ENCODE measurements around the gene SMYD3. TPM values are rescaled to one million over a fixed set of nuclear protein-coding genes. Genes with fewer than 3 reads are reported as not detected.

The SMYD3 gene
- total RNA-seq, 1 donor from 2014 or later = 80.8 TPM

- Histone ChIP-seq H3K9ac (ENCODE audit: low read length) (no peak overlapping the region), H4K20me1 (ENCODE audit: insufficient read depth, low read length) (no peaks in the 10 kb centered on the region), H3K79me2 (ENCODE audit: insufficient read depth, low read length) (no peaks in the 10 kb centered on the region), H3K4me1 (ENCODE audit: insufficient read depth, low read length) (peaks cover 25% of the 10 kb centered on the region), H3K27ac (ENCODE audit: low read depth, low read length) (no peak overlapping the region), H3K27me3 (ENCODE audit: insufficient read depth, low read length) (no peaks in the 10 kb centered on the region), H3K9me3 (ENCODE audit: insufficient read depth, low read depth, low read length) (no peaks in the 10 kb centered on the region), H3K4me3 (ENCODE audit: insufficient read depth, low read depth, low read length) (no peak overlapping the region), H2AFZ (ENCODE audit: low read depth, low read length) (no peak overlapping the region), H3K36me3 (ENCODE audit: insufficient read depth, low read length) (no peaks in the 10 kb centered on the region), H3K4me2 (ENCODE audit: low read length) (no peak overlapping the region)
- no peak for DNase-seq (ENCODE audit: low read depth)
- Mint-ChIP-seq H3K4me1 (ENCODE audit: low read depth, unreplicated experiment) (peaks cover 38% of the 10 kb centered on the region), H3K4me3 (ENCODE audit: unreplicated experiment) (no peak overlapping the region), H3K27ac (ENCODE audit: unreplicated experiment) (no peak overlapping the region), H3K36me3 (ENCODE audit: low read depth, unreplicated experiment) (peaks cover 31% of the 10 kb centered on the region), H3K9me3 (ENCODE audit: unreplicated experiment) (peaks cover 12% of the 10 kb centered on the region), H3K27me3 (ENCODE audit: low read depth, unreplicated experiment) (no peaks in the 10 kb centered on the region)
- TF ChIP-seq EZH2 (IDR thresholded peaks at IDR 0.05; ENCODE audit: insufficient read depth, low read length) = no peak
- TF ChIP-seq CTCF (IDR thresholded peaks at IDR 0.05; ENCODE audit: insufficient read depth, low read depth, low read length) = no peak
- FAIRE-seq = no peak
Measured at GRCh38 chr1:245853291-245853690, 653.8 kb downstream of the SMYD3 start.

- H3K27ac ChIP-seq (ENCODE audit: low read depth, low read length) = no peak overlapping the region
- Mint-ChIP-seq H3K9me3 (ENCODE audit: unreplicated experiment) (peaks cover 2% of the 10 kb centered on the region), H3K36me3 (ENCODE audit: low read depth, unreplicated experiment) (peaks cover 15% of the 10 kb centered on the region), H3K27me3 (ENCODE audit: low read depth, unreplicated experiment) (no peaks in the 10 kb centered on the region), H3K27ac (ENCODE audit: unreplicated experiment) (no peak overlapping the region), H3K4me3 (ENCODE audit: unreplicated experiment) (no peak overlapping the region), H3K4me1 (ENCODE audit: low read depth, unreplicated experiment) (peaks cover 2% of the 10 kb centered on the region)
- TF ChIP-seq EZH2 (IDR thresholded peaks at IDR 0.05; ENCODE audit: insufficient read depth, low read length) = no peak
- no peak for TF ChIP-seq CTCF (IDR thresholded peaks at IDR 0.05; ENCODE audit: insufficient read depth, low read depth, low read length)
- no peak overlapping the region for H3K4me3 ChIP-seq (ENCODE audit: insufficient read depth, low read depth, low read length)
- no peak overlapping the region for H3K9ac ChIP-seq (ENCODE audit: low read length)
- FAIRE-seq (no peak), DNase-seq (ENCODE audit: low read depth) (no peak)
- H3K4me1 ChIP-seq (ENCODE audit: insufficient read depth, low read length) = peaks cover 4% of the 10 kb centered on the region
- no peak overlapping the region for H3K4me2 ChIP-seq (ENCODE audit: low read length)
- H3K36me3 ChIP-seq (ENCODE audit: insufficient read depth, low read length) = no peaks in the 10 kb centered on the region
- H4K20me1 ChIP-seq (ENCODE audit: insufficient read depth, low read length) = no peaks in the 10 kb centered on the region
- H3K9me3 ChIP-seq (ENCODE audit: insufficient read depth, low read depth, low read length) = no peaks in the 10 kb centered on the region
- no peak overlapping the region for H2AFZ ChIP-seq (ENCODE audit: low read depth, low read length)
- H3K27me3 ChIP-seq (ENCODE audit: insufficient read depth, low read length) = no peaks in the 10 kb centered on the region
- no peaks in the 10 kb centered on the region for H3K79me2 ChIP-seq (ENCODE audit: insufficient read depth, low read length)
Measured at GRCh38 chr1:245843101-245843500, 664.0 kb downstream of the SMYD3 start.

GRCh38 chr1:245842106-245842505 is 665.0 kb downstream of the SMYD3 start:
- no peaks in the 10 kb centered on the region for H3K79me2 ChIP-seq (ENCODE audit: insufficient read depth, low read length)
- Mint-ChIP-seq H3K4me1 (ENCODE audit: low read depth, unreplicated experiment) (peaks cover 12% of the 10 kb centered on the region), H3K9me3 (ENCODE audit: unreplicated experiment) (peaks cover 2% of the 10 kb centered on the region), H3K27me3 (ENCODE audit: low read depth, unreplicated experiment) (no peaks in the 10 kb centered on the region), H3K36me3 (ENCODE audit: low read depth, unreplicated experiment) (peaks cover 17% of the 10 kb centered on the region), H3K4me3 (ENCODE audit: unreplicated experiment) (no peak overlapping the region), H3K27ac (ENCODE audit: unreplicated experiment) (no peak overlapping the region)
- DNase-seq (ENCODE audit: low read depth) = no peak
- no peak for FAIRE-seq
- H3K27me3 ChIP-seq (ENCODE audit: insufficient read depth, low read length) = no peaks in the 10 kb centered on the region
- no peak overlapping the region for H3K4me2 ChIP-seq (ENCODE audit: low read length)
- no peak overlapping the region for H3K9ac ChIP-seq (ENCODE audit: low read length)
- no peak overlapping the region for H3K4me3 ChIP-seq (ENCODE audit: insufficient read depth, low read depth, low read length)
- no peak overlapping the region for H2AFZ ChIP-seq (ENCODE audit: low read depth, low read length)
- TF ChIP-seq CTCF (IDR thresholded peaks at IDR 0.05; ENCODE audit: insufficient read depth, low read depth, low read length) (no peak), EZH2 (IDR thresholded peaks at IDR 0.05; ENCODE audit: insufficient read depth, low read length) (no peak)
- peaks cover 6% of the 10 kb centered on the region for H3K4me1 ChIP-seq (ENCODE audit: insufficient read depth, low read length)
- no peaks in the 10 kb centered on the region for H3K9me3 ChIP-seq (ENCODE audit: insufficient read depth, low read depth, low read length)
- no peaks in the 10 kb centered on the region for H4K20me1 ChIP-seq (ENCODE audit: insufficient read depth, low read length)
- no peak overlapping the region for H3K27ac ChIP-seq (ENCODE audit: low read depth, low read length)
- H3K36me3 ChIP-seq (ENCODE audit: insufficient read depth, low read length) = no peaks in the 10 kb centered on the region

Data from astrocyte (in vitro differentiated cells and primary cell).